MM.1S (cell line): ENCODE results near the gene KRT40.

Experiments used
- CTCF ChIP-seq: fragments of 300-600 bp; sonication (generic); IDR thresholded peaks from 2 replicates; pipeline ENCODE4 v1.5.1; 2016; ENCODE audit warnings: antibody characterized with exemption, low read length, mixed read lengths
- EZH2 ChIP-seq: fragments of 300-600 bp; sonication (generic); optimal IDR thresholded peaks from 2 replicates; pipeline ENCODE3; 2017; ENCODE audit warnings: low read depth, mild to moderate bottlenecking, antibody characterized with exemption, low read length, mixed read lengths
- EZH2phosphoT487 ChIP-seq: fragments of 300-600 bp; sonication (generic); IDR thresholded peaks from 2 replicates; pipeline ENCODE4 v1.6.1; 2018; ENCODE audit warnings: antibody characterized with exemption, low read length

DNA sequence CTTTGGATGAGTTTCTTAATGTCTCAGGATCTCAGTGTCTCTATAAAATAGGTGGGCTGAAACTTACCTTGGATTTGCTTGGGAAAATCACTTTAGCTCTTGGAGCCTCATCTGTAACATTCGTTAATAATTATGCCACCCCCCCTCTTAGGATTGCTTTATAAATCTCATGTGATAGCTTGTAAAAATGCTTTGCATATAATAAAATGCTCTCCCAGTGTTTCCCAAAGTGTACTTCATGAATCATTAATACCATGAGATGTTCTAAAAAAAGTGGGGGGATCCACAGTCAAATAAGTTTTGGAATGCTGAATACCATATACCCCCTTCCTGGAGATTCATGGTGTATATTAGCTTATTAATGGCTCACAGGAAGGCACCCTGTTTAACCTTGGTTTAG is 22.5 kb downstream of the KRT40 start:
- TF ChIP-seq CTCF (no peak), EZH2 (no peak), EZH2phosphoT487 (no peak)
